ENCODE data around the gene PRDM10.
A peak's percentile ranks its signal among the peaks of the same experiment; 100 is the strongest.

GRCh38 chr11:129992161-129992944 lies 10.3 kb downstream of the PRDM10 start:
- TF ChIP-seq CTCF (IDR thresholded peaks at IDR 0.05) (peak in 4 of 7 experiments; percentile 10 to 36 (median 23)), POLR2AphosphoS5 (IDR thresholded peaks at IDR 0.05) (no peak)
